COLO668 (cell line): Measurements from ENCODE around the gene TTC31.
"Not testable (repeated sequence)": the region's sequence is repeated elsewhere in the genome, so short reads cannot be mapped to it uniquely, and the experiment has no call there.

Source experiments
- DNase-seq: peaks from one replicate; lab custom pipeline; 2025; ENCODE audit not compliant: unreplicated experiment; lab: John Stamatoyannopoulos, UW

The TTC31 gene

DNA sequence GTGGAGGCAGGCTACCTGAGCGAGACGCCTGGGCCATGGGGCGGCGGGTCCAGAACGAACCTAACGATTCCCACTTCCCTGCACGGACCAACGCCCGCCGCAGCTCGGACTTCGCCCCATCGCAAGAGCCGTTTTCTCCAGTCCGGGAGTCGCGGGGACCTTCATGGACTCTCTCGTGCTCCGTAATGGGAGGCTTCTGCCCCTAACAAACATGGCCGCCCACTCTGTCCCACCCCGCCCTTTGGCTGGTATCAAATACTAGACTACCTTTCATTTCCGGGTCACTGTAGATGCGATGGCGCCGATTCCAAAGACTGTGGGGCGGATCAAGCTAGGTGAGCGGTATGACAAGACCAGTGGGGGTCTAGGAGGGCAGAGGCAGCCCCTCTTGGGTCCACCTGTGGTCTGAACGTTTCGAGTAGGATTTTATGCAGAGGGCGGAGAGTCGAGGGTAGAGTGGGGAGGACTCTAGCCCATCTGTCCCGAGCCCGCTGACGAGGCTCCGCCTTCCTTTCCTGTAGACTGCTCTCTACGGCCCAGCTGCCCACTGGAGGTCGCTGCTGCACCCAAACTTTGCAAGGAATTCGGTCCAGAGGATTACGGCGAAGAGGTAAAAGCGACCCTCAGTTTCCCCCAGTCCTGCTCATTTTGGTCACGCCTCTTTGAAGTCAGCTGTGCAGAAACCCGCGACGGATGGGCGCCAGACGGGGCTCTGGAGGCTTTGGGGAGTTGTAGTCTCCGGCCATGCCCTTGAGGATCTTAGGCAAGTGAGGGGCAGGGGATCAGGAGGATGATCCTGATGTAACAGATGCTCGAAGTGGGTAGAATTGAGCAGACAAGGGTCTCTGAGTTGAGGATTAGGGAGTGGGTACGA lies at the start of gene TTC31, which contains the start of gene CCDC142:
TTC31 (plus strand) TSS at position 281 of the 874 bp plus-strand sequence; CDS start at position 296, 15 bp downstream.
CCDC142 (minus strand) TSS at position 198 of the 874 bp plus-strand sequence; CDS start at position 37, 161 bp downstream.
- peak; percentile 92 for DNase-seq

DNA sequence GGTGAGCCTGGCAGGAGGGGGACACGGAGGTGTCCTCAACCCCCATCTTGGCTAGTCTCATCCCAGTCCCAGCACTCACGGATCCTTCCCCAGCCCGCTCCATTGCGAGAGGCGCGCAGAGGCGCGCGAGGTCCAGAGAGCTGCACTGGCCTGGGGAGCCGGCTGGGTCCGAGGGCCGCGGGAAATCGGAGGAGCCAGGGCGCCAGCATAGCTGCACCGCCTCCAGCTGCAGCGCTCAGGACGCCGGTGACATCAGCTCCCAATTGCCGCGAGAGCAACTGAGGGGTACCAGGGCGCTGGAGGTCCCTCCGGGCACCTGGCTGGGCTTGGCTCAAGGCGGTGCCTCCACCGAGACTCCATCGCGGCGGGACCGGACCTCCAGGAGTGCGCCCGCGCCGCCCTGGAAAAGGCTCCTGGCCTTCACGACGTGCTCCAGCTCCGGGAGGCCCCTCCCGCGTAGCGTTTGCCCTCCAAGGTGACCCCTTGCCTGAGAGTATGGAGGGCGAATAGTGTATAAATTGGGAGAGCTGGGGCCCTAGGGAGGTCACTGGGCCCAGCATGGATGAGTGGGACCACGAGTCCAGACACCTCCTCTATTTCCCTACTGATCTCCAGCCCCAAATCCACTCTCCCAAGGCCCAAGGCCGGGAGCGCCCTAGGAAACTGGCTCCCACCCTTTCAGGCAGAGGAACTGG lies 46.6 kb upstream of the TTC31 start:
- DNase-seq = no peak

DNA sequence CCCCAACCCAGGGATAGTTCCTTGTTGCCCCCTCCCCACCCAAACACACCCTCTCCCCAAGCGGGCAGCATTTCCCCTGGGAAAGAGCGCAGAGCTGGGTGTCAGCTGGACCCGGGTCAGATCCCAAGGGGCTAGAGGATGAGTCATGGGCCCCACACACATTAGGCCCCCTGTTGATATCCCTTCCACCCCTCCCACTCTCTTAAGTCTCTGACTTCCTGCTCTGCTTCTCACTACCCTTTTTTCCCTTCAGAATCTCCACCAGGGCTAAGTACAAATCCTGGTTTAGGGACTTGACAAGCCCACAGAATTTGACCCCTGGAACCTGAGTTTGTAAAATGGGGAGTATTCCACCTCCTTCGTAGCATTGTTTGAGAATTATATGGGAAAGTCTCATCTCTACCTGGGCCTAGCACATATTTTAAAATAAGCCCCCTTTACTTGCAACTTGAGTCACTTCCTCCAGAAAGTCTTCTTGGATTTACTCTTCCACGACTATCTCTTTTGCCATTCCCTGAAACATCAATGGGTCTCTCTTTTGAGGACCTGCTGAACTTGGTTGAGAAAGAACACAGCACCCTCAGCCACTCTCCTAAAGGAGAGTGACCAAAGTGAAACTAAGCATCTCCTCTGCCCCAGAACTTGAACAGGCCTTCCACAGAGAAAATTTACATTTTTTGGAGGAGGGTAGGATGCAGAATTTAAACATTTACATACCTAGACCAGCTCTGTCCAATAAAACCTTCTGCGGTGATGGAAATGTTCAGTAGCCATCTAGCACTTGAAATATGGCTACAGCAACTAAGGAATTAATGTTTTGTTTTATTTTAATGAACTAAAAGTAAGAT lies 45.8 kb upstream of the TTC31 start:
- DNase-seq = no peak

DNA sequence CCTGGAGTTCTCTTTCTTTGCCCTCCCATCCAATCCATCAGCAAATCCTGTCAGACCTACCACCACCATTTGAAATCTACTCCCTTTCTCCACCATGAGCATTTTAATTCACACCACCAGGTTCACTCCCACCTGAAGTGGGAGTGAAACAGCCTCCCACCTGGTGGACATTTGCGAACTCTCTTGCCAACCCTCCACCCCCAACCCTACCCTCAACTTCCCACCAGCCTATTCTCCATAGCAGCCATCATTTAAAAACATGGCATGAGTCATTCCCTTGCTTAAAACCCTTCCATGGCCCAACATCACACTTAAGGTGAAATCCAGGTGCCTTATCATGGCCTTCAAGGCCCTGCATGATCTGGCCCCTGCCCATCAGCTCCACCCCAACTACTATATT lies 44.6 kb upstream of the TTC31 start:
- no peak for DNase-seq

DNA sequence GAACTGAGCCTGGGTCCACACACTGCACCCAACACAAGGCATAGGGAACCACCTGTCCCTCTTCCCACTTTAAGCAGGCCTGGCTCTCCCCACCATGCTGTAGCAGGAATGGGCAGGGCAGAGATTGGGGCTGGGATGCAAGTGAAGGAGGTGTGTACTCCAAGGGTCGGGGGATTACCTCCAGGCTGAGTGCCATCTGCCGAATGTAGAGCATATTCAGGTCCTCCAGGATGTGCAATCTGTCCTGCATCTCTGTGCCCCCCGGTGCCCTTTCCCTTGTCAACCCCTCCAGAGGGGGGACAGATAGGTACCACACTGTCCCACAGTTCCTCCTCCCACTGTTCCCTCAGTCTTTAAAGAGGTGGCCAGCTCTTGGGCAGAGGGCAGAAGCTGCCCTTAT lies 43.5 kb upstream of the TTC31 start:
- no peak for DNase-seq

DNA sequence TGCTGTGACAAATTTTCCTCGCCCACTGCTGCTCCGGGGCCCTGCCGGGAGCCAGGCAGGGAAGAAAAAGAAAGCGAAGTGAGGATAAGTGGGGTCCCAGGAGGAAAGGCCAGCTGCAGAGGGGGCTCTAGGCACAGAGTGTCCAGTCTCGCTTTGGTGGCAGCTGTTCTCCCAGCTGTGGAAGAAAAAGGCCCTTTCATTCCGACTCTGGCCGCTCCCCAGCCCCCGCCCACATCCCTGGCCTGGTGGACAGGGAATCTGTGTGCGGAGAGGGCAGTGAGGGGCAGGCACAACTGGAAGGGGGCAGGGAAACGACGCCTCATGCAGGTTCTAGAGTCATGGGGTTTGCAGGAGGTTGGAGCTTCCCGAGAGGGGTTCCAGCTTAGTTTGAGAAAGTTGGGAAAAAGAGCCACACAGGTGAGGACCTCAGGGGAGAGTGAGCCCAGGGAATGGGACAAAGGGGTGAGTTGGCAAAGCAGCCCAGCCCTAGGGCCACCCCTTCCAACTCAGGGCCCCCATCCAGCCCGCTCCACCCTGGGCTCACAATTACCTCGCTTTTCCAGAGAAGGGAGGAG lies 43.0 kb upstream of the TTC31 start:
- no peak for DNase-seq

DNA sequence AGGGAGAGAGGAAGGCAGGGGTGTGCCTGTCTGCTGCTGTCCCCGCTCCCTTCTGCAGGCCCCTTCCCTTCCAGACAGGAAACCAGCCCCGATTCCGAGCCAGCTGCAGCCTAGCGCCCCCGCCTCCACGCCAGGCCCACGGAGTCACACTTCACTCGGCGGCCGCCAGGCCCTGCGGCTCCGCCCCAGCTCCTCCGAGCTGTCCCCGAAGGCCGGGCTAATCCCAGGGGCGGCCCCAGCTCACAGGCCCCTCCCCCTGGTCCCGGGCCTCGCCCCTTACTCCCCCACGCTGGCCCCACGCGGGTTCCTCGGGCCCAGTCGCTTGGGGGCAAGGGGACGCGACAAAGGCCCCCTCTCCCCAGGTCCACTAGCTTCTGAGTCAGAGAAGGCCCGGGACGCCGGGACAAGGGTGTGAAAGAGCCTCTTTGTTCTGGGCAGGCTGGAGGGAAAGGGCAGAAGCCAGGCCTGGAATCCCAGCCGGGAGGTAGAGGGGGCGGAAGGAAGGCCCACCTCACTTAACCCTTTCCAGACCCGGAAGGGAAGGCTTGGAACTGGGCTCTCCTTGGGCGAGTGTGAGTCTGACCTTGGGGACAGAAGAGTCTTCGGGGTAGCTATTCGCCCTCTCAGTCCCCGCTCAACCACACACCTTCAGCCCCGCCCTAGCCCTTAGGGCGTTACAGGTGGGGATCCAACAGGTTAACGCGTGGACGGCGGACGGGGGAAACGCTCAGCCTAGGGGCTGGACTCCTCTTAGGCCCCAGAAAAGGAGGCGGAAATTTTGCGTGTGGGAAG lies 42.3 kb upstream of the TTC31 start:
- DNase-seq = peak; percentile 91

DNA sequence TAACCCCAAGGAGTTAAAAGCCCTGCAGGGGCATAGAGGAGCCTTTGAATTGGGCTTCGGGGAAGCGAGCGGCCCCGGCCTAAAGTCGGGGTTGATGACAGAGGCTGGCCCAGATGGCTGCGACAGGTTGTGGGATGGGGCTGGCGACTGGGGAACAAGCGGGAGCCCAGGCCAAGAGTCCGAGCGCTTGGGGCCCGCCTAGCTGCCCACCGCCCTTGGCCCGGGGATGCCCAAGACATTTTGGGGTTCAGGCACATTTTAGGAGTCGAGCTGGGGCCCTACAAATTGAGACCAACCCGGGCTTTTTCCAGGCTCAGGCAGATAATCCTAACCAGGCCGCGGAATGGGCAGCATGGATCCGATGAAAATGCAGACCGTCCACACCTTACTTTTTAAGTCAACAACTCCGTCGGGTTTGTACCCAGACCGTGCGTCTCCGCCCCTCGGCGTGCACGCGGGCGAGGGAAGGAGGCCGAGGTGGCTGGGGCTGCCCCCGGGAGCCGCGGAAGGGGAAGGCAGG lies 41.7 kb upstream of the TTC31 start:
- no peak for DNase-seq

DNA sequence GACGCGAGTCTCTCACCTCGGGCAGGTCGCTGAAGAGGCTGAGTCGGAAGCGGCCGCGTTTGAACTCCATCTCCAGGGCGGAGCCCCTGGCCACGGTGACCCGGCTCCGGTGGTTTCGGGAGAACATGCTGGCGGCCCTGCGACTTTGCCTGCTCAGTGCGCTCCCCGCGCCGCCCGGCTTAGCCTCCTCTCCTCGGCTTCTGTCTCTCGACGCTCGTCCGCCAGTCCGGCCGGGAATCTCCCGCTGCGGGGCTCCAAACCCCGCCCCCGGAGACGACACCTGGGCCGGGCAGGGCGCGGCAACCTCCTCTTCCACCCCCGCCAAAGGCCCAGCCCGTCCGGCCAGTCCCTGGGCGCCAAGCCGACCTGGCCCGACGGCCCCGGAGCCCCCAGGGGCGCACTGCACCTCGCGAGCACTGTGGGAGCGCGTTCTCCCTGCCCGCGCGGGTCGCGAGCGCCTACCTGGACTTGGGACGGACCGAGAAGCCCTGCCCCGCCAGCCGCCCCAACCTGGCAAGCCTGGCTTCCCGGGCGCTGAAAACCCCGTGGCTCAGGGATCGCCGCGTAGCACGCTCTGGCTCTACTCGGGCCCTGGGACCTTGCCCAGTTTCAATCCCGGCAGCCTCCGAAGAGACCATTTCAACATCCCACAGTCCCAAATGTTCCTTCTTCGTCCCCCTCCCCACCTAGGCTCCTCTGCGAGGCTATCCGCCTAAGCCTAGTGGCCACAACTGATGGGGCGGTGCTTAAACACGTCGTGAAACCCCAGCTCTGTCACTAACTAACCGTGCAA lies 41.0 kb upstream of the TTC31 start, which contains the start of gene RTKN:
RTKN (minus strand) TSS at position 248 of the 793 bp plus-strand sequence; CDS start at position 127, 121 bp downstream.
- peak; percentile 88 for DNase-seq

DNA sequence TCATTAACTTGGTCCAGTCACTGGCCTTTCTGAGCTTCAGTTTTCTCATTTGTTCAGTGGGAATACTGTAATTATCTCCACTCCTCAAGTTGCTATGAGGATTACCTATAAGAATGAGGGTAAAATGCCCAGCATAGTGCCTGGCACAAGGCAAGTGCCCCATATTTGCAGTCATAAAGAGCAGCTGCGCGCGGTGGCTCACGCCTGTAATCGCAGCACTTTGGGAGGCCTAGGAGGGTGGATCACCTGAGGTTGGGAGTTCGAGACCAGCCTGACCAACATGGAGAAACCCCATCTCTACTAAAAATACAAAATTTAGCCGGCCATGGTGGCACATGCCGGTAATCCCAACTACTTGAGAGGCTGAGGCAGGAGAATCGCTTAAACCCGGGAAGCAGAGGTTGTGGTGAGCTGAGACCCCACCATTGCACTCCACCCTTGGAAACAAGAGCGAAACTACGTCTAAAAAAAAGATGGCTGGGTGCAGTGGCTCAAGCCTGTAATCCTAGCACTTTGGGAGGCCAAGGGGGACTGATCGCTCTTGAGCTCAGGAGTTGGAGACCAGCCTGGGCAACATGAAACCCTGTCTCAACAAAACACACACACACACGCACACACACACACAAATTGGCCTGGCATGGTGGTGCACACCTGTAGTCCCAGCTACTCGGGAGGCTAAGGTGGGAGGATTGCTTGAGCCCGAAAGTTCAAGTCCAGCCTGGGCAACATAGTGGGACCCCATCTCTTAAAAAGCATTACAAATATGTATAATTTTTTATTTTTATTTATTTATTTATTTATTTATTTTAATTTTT lies 40.2 kb upstream of the TTC31 start:
- not testable (repeated sequence) for DNase-seq

DNA sequence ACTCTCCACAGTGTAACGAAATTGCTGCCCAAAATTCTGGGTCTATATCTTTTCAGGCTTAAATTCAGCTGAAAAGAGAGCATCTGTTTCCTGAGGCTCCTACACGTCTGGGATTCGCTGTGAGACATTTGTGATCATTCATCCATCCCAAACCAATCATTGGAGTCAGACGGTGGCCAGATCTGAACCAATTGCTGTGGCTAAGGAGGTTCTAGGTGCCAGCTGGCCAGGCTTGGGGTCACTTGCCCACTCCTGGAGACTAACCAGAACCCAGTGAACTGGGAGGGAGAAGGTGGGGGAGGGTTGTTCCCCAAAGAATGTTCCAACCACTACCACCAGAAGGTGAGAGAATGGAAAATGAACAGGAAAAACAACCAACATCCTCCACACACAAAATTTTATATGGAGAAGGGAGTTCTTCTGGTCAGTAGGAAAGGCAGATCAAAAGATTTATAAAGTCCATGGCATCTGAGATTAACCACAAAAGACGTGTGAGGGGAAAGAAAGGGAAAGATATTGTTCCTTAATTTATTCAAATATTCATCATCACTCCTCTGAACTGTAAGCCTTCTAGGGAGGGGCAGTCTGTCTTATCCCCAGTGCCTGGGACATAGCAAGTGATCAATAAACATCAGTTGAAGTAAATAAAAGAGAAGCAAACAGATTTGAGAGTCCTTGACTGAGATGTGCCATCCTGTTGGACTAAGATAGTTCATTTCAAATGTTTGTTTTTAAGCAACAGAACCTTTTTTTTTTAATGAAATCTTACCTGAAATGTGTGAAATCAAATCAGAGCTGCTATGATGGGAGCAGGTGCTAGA lies 38.2 kb upstream of the TTC31 start:
- DNase-seq = no peak

DNA sequence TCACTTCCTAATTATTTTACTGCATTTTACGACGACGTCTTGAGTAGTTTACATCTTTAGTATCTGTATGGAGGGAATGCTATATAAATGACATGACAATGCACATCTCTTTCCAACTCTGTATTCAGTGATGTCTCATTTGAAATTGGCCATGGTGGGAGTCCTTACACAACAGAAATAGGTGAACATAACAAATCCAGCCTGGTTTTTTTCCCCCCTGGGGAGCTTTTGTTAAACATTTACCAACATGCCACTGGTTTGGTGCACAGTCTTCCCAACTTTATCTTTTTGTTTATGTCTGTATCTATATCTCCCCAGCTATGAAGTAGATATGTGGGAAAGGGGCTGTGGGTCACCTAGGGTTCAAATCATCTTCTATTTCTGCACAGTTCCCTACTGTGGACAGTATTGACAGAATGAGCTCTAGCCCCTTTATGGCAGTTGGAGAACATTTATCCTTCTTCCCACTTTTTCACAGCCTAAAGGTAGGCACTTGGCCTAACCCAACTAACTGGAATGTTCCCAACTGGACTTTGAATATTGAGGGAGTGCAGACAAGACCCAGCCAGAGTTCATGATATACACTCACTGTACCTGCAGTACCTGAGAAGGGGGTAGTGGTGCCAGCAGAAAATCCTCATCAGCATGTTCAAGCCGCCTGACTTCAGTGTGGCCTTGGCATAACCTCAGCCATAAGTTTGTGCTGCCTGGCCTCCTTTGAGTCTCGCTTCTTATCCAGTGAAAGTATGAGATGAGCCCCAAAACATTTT lies 35.5 kb upstream of the TTC31 start:
- no peak for DNase-seq

DNA sequence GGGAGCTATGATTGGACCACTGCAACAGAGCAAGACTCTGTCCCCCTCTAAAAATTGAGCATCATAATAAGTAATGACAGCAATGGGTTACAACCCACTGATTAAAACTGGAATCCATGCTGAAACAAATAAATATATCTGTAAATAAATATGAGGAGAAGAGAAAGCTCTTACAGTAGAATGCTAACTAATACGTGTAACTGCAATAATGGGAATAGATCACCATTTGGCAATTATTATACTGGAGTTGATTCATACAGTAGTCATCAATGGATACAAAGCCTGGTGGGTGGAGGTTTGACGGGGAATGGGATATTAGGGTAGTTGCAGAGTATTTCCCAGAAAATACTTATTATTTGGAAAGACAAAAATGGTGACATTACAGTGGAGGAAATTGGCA lies 34.1 kb upstream of the TTC31 start:
- DNase-seq = no peak

DNA sequence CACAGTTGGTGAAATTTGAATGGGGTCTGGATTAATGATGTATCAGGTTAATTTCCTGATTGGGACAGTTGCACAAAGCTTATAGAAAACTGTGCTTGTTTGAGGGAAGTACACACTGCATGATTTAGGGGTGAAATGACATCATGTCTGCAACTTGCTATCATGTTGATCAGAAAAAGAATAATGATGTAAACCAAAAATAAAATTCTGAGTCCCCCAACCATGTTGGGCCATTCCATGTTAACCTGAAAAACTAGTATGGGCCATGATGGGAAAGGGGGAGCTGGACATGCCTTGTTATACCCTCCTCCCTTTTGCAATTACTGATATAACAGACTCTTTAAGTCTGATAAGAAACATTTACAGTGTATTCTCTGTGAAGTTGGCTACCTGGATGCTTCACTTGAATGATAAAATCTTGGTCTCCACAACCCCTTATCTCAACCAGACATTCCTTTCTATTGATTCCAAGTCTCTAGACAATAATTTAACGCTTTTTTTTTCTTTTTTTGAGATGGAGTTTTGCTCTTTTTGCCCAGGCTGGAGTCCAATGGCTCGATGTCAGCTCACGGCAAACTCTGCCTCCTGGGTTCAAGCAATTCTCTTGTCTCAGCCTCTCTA lies 32.2 kb upstream of the TTC31 start:
- no peak for DNase-seq

DNA sequence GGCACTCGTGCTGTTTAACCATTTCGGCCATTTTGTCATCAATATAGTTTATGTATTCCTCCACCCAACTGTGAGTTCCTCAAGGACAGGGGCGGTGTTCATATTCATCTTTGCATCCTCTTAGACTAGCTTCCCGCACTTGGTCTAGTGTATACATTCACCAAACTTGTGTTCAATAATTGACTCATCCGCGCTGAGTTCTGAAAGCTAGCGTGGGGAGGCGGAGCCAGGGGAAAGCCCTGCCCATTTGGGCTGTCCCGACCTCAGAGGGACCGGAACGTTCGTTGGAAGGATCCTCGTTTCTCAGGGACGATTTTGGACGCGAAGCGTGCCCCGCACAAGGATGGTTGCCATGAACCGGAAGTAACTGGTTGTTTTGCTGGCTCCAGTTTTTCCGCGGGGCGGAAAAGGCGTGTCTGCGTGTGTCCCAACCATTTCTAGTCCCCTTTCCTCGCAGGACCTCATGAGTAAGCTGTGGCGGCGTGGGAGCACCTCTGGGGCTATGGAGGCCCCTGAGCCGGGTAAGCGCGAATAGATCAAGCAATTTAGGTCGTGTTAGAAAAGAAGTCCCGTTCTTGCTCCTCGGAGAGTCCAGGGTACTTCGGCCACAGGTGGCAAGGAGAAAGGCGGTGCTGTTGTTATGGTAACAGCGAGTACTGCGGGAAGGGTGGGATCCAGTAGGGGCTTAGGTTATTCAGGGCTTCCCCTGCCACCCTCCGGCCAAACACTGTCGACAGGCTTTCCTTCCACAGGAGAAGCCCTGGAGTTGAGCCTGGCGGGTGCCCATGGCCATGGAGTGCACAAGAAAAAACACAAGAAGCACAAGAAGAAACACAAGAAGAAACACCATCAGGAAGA lies 28.0 kb upstream of the TTC31 start, which contains the start of gene INO80B:
INO80B (plus strand) TSS at position 434 of the 858 bp plus-strand sequence; CDS start at position 464, 30 bp downstream.
- peak; percentile 95 for DNase-seq
